ENCODE measurements around the gene PER2. TPM values are rescaled to one million over a fixed set of nuclear protein-coding genes. Genes with fewer than 3 reads are reported as not detected.
A peak's percentile ranks its signal among the peaks of the same experiment; 100 is the strongest.

PER2 gene
- total and polyA plus RNA-seq, 10 donors: 2.0 to 16.2 (median 12.0) TPM

DNA sequence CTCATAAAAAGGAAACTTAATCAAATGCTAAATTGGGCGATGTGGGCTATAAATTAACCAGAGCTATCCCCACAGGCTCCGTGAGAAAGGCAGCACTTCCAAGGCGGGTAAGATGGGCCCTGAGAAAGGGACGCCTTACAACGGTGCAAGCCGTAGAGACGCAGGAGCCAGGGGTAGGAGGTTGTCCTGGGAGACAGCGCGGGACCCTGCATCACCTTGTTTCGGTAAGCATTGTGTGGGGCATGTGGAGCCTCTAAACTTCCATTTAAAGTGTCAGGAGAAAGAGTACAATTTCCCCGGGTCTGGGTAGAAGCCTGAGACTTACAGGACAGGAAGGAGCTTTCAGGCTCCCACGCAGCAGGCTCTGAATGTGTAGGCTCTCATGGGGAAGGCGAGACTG, 1.2 kb upstream of the PER2 start:
- H3K27ac ChIP-seq: peak overlapping the region in 7 of 8 donors; percentile 79 to 94 (median 92)
- intact Hi-C loops (cut with DNase I; ENCODE audit: low total_unique reads): no loop called here
- H3K4me3 ChIP-seq: peak overlapping the region; percentile 70 to 94 (median 82)

GRCh38 chr2:238288650-238289573, 502 bp upstream of the PER2 start:
- 1% methylated on average over 46 to 108 of the region's 108 CpGs for WGBS, 5 donors
- no peaks in the 10 kb centered on the region for H3K27me3 ChIP-seq (replicated peaks in 1 of 7)

More for the DNA sequence above, 1.2 kb upstream of the PER2 start:
- WGBS, 5 donors: 40 to 49% (median 40%) methylated on average over 13 of the region's 13 CpGs
- no peaks in the 10 kb centered on the region for H3K27me3 ChIP-seq (replicated peaks in 1 of 7)
- TF ChIP-seq POLR2A (IDR thresholded peaks at IDR 0.05): no peak
- no peak for TF ChIP-seq CTCF (IDR thresholded peaks at IDR 0.05 in 8 of 11, conservative IDR thresholded peaks at IDR 0.05 in 3 of 11)
- no peaks in the 10 kb centered on the region for H3K36me3 ChIP-seq
- H3K4me1 ChIP-seq: peaks cover 21 to 54% (median 40%) of the 10 kb centered on the region in 6 donors
- H3K9me3 ChIP-seq: no peaks in the 10 kb centered on the region
- peak; percentile 81 for DNase-seq

GRCh38 chr2:238286987-238287736, 1.2 kb downstream of the PER2 start:
- Histone ChIP-seq H3K36me3 (no peaks in the 10 kb centered on the region), H3K4me3 (peak overlapping the region in 7 of 8 donors; percentile 70 to 94 (median 81)), H3K4me1 (peaks cover 21 to 77% (median 52%) of the 10 kb centered on the region in 6 donors), H3K27ac (peak overlapping the region in 4 of 8 donors; percentile 89 to 94 (median 92)), H3K9me3 (no peaks in the 10 kb centered on the region), H3K27me3 (replicated peaks in 1 of 7) (no peaks in the 10 kb centered on the region)
- intact Hi-C loops (cut with DNase I; ENCODE audit: low total_unique reads): no loop called here
- TF ChIP-seq CTCF (IDR thresholded peaks at IDR 0.05 in 8 of 11, conservative IDR thresholded peaks at IDR 0.05 in 3 of 11) (no peak), POLR2A (IDR thresholded peaks at IDR 0.05) (no peak), POLR2AphosphoS5 (IDR thresholded peaks at IDR 0.05) (no peak)
- DNase-seq: peak; percentile 64
- 79 to 89% (median 82%) methylated on average over 9 to 11 of the region's 11 CpGs for WGBS, 5 donors

More at GRCh38 chr2:238288650-238289573, 502 bp upstream of the PER2 start:
- Histone ChIP-seq H3K9me3 (no peaks in the 10 kb centered on the region), H3K36me3 (no peaks in the 10 kb centered on the region), H3K4me1 (peaks cover 21 to 60% (median 43%) of the 10 kb centered on the region in 6 donors), H3K27ac (peak overlapping the region; percentile 61 to 94 (median 90)), H3K4me3 (peak overlapping the region; percentile 70 to 94 (median 82))
- DNase-seq: peak; percentile 99
- intact Hi-C loops (cut with DNase I; ENCODE audit: low total_unique reads): no loop called here
- TF ChIP-seq POLR2AphosphoS5 (IDR thresholded peaks at IDR 0.05) (peak; percentile 87 to 92 (median 92)), POLR2A (IDR thresholded peaks at IDR 0.05) (peak in 1 of 3 donors; percentile 62), CTCF (IDR thresholded peaks at IDR 0.05 in 8 of 11, conservative IDR thresholded peaks at IDR 0.05 in 3 of 11) (peak in 5 of 11 experiments; percentile 27 to 44 (median 34))
